Tibial nerve (tissue), 3 donors: ENCODE results near the gene TJP2.

ENCODE experiments used
- CTCF ChIP-seq, 5 experiments: fragments of 200-600 bp in 3 of 5; fragments of 450-650 bp in 2 of 5; sonication (generic) in 3 of 5; IDR thresholded peaks; one replicate each; pipeline ENCODE4 v1.5.1; 2016 to 2019; ENCODE audit warnings: antibody characterized with exemption in 5 of 5, mild to moderate bottlenecking in 3 of 5, moderate library complexity in 2 of 5
- POLR2A ChIP-seq, 2 donors: fragments of 450-650 bp; IDR thresholded peaks; one replicate each; pipeline ENCODE4 v1.6.1; 2017; ENCODE audit warnings: antibody characterized with exemption in 2 of 2, mild to moderate bottlenecking in 2 of 2, moderate library complexity in 2 of 2

GRCh38 chr9:69137311-69137710 lies 36.8 kb upstream of the TJP2 start:
- TF ChIP-seq CTCF (IDR thresholded peaks at IDR 0.05) (no peak), POLR2A (IDR thresholded peaks at IDR 0.05) (no peak)
